NCI-H82 (cell line): Measurements from ENCODE around the gene GPX3.

ENCODE experiments used
- DNase-seq: peaks from one replicate; lab custom pipeline; 2025; lab: John Stamatoyannopoulos, UW

Gene GPX3, protein sequence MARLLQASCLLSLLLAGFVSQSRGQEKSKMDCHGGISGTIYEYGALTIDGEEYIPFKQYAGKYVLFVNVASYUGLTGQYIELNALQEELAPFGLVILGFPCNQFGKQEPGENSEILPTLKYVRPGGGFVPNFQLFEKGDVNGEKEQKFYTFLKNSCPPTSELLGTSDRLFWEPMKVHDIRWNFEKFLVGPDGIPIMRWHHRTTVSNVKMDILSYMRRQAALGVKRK

DNA sequence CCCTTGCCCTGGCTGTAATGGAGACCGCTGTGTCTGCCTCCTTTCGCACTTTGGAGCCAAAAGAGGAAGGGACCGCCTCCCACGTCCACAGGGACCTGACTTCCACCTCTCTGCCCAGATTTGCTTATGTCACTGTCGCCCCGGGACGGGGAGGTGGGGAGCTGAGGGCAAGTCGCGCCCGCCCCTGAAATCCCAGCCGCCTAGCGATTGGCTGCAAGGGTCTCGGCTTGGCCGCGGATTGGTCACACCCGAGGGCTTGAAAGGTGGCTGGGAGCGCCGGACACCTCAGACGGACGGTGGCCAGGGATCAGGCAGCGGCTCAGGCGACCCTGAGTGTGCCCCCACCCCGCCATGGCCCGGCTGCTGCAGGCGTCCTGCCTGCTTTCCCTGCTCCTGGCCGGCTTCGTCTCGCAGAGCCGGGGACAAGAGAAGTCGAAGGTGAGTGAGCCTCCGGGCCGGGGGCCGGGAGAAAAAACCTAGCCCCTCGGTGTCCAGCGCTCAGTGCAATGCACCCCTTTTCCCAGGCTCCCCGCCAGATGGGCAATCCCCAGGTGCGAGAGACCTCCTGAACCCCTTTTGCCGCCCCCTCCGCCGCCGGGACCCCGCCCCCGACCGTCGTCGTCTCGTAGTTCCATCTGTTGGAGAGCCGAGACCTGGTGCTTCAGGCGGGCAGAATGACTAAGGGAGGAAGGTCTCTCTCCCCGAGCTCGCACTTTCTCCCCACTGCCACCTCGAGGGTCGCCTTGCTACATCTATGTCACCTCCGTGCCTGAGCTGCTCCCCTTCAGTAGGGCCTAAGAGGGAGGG lies at the start of gene GPX3:
TSS of gene GPX3 (plus strand) at position 288 of the 807 bp plus-strand sequence. CDS start at position 352, 64 bp downstream.
- DNase-seq, result peak; percentile 71

DNA sequence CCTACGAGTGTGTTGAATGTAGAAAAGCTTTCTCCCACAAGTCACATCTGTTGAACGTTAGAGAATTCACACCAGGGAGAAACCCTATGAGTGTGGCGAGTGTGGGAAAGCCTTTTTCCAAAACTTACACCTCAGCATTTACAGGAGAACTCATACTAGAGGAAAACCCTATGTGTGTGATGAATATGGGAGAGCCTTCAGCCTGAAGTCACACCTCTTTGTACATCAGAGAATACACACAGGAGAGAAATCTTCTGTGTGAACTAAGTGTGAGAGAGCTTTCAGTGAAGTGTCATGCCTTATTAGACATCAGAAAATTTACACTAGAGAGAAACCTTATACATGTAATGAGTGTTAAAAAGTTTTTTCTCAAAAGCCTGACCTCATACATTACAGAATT lies 41.8 kb upstream of the GPX3 start:
- no peak for DNase-seq

DNA sequence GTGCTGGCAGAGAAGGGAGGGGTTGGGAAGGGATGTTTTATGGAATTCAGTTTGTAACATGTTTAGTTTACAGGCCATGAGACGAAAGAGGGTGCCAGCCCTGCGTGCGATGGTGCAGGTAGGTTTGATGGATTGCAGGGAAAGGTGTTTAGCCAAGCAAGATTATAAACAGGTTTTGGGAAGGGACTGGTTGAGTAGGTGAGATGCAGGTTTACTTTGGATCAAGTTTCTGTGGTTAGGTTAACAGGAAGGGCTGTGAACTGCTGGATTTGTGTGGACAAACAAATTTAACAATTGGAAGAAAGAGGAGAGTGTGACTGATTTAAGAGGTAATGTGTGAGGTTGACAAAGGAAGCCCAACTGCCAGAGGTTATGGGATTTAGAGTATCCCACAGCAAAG lies 32.6 kb upstream of the GPX3 start:
- no peak for DNase-seq

DNA sequence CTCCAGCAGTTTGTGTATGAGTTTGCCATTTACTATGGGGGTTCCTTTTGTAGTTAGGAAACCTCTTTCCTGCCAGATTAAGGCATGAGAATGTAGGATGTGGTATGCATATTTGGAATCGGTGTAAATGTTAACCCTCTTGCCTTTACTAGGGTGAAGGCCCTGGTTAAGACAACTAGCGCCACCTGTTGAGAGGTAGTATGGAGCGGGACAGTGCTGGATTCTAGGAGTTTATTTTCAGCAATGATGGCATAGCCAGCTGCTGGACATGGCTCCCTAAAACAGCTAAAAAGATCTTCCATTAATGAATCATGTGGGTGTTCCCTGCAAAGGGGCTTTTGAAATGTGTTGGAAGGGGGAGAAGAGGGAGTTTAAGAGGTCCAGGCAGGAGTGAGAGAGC lies 30.7 kb upstream of the GPX3 start:
- DNase-seq, result peak; percentile 24

DNA sequence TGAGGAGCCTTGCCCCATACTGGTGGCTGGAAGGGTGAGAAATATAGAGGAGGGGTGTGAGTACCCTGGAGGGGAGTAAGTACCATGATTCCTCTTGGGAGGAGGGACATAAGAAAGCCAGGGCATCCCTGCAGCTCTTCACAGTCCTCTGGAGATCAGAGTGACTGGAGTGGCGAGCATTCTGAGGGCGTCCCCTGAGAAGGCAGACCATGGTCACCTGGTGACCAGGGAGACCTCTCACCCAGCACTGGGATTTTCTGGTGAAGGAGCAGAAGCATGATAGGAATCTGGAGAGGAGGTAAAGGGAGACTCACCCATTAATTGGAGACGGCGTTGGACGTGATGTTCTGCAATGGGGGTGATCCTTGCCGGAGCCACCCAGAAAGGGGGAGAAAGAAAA lies 27.7 kb upstream of the GPX3 start:
- DNase-seq, result no peak

DNA sequence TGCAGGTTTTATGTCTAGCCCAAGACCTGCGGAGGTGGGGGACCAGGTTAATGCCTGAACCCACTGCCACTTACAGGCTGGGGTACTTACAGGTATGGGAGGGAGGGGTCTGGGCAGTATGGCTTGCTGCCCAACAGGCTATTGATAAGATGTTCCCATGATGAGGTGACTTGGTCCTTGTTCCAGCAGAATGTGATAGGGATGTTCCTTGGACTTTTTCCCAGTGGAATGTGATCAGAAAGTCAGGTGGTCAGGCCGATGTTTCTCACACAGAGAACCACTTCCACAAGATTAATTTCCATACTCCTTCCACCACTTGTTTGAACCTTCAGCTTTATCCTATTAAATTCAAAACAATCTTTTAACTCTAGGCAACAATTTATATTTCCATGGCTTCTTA lies 27.0 kb upstream of the GPX3 start:
- no peak for DNase-seq

DNA sequence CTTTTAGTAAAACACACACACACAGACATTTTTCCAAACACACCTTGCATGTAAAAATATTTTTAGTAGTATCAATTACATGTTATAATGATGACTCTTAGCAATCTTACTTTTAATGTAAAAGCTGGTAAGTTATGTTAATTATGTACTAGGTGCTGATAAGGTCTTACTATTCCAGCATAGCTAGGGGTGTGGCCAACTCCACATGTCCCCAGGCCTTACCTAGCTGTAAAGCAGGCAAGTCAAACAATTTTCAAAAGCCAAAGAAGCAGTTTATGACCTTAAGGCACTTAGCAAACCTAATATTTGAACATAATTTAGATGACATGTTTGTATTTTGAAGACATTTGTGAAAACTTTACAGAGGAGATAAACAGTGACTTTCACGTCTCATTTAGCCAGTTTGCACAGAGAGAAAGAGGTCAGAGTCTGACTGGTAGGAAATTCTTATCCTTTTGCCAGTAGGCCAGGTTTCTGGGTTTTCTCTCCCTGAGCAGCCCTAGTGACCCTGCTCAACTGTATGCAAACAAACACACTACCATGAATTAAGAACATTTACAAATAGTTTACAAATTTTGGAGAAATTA lies 26.5 kb upstream of the GPX3 start:
- DNase-seq, result no peak

DNA sequence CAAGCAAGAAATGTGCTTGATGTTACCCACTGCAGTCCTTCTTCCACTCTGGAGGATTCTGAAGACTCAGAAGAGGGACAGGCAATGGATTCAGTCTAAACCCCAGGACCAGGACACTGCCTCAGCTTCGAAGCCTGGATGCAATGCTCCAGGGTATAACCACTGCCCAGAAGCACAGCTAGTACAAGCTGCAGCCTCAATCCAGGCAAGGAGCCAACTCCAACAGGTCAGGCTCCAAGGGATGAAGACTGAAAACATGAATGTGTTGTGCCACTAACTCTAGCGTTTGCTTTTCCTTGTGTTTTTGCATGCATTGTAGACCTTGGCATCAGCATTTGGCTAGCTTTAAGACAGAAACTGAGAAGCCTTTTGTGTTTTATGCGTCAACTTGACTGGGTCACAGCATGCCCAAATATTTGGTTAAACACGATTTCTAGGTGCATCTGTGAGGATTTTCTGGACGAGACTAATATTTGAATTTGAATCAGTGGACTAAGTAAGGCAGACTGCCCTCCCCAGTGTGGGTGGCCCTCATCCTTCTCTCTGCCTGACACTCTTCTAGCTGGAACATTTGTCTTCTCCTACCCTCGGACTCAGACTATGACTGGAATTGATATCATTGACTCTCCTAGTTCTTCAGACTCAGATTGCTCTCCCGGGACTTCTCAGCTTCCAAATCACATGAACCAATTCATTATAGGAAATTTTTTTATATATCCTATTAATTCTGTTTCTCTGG lies 20.5 kb upstream of the GPX3 start:
- DNase-seq, result no peak

DNA sequence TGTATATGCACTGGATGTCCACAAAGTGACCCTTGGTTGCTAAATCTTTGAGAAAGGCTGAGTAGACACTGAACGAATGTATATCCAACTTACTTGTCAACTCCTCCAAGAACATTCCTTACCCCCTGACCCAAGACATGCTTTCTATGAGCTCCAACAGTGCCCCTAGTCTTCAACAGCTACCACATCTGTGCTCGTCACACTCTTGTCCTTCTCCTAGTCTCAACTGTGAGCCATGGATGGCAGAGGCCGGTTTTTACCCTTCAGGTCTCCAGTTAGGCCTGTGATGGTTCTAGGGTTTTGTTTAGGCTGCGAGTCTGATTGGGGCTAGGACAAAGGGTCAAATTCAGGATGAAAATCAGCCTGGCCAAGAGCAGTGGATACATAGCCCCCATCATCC lies 19.0 kb upstream of the GPX3 start:
- DNase-seq, result no peak

DNA sequence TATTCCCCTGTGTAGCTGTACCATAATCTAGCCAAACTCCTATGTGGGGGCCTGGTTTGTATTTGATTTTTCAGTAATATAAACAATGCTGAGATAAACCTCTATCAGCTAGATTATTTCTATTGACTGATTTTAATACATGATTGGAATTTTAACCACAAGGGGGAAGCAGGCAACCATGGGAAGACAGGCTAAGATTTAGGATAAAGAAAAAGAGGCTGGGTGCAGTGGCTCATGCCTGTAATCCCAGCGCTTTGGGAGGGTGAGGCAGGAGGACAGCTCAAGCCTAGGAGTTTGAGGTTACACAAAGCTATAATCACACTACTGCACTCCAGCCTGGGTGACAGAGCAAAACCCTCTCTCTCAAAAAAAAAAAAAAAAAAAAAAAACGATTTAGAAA lies 18.1 kb upstream of the GPX3 start:
- peak; percentile 74 for DNase-seq

DNA sequence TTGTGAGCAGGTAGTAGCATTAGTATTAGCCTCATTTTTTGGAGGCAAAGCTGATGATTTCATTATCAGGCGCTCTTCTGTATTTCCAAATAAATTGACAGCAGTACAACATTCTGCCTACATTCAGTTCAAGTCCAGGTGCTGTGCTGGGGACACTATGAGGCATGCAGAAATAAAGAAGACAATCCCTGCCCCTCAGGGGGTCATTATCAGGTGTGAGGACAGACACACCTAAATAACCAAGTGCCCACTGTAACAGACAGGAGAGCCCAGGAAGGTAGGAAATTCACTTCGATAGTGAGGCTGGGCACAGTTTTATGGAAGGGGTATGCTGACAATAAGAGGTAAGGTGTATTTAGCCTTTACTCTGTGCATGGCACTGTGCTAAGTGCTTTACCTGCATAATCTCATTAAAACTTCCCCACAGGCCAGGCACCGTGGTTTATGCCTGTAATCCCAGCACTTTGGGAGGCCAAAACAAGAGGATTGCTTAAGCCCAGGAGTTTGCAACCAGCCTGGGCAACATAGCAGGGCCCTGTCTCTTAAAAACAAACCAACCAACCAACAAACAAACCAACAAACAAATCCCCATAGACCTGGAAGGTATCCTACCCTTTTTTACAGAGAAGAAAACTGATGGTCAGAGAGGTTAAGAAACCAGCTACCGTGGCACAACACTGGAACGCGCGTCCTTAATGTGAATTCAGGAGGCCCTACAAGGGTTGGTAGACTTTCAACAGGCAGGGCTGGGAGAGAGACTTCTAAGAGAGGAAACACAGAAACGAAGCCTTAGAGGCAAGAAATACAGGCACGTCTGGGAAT lies 17.5 kb upstream of the GPX3 start:
- peak; percentile 41 for DNase-seq

DNA sequence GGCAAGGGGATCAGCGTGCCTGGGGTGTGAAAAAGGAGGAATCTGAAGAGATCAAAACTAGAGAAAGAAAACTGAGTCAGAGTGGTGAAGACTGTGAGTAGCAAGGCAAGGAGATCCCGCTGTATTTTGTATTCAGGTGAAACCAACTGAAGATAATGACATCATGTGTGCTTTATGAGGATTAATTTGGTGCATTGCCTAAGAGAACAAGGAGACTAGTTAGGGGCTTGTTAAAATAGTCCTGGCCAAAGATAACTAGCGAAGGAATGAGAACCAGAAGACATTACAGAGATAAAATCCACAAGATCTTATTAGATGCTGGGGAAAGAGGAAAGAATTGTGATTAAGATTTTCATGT lies 16.9 kb upstream of the GPX3 start:
- DNase-seq, result no peak

DNA sequence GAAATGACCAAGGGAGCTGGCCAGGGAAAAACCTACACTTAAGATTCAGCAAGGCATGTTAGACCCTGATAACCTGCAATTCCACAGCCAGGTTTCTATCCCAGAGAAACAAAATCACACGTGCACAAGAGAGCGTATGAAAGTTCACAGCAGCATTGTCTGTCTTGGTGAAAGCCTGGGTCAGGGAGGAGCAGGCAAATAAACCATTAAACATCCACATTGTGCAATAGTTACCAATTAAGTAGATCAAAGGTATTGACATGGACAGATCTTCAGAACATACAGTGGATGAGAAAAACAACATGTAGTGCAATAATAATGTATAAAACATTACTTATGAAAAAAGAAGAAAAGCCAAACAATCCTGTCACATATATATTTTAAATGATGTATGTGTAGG lies 15.9 kb upstream of the GPX3 start:
- no peak for DNase-seq

DNA sequence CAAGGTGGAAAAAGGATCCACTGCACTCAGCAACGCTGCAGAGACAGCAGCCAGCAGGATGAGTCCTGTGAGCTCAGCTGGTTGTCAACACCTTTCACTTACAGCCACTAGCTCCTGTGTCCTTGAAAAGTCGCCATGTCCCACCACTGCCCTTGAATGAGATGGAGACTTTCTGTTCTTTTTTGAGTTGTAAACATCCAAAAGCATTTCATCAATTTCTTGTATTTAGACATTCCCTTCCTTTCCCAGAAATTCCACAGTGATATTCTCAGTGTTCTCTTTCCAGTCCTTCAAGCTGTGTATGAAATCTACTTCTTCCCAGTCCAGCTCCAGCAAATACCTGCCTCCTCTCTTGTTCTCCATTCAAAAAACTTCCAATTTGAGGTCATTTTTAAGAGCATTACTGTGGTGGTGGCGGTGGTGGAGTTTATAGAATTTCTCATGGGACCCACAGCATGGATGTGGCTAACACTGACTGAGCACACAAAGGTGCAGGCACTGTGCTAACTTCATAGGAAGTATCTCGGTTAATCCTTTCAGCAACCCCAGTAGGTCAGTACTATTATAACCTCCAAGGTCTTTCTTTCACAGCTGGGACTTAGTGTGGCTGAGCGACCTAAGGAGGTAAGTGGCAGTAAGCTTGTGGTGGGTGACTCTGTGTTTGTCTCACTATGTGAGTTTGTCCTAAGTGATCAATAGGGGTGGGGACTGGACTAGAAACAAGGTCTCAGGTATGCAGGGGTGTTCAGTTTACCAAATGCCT lies 15.0 kb upstream of the GPX3 start:
- peak; percentile 61 for DNase-seq

DNA sequence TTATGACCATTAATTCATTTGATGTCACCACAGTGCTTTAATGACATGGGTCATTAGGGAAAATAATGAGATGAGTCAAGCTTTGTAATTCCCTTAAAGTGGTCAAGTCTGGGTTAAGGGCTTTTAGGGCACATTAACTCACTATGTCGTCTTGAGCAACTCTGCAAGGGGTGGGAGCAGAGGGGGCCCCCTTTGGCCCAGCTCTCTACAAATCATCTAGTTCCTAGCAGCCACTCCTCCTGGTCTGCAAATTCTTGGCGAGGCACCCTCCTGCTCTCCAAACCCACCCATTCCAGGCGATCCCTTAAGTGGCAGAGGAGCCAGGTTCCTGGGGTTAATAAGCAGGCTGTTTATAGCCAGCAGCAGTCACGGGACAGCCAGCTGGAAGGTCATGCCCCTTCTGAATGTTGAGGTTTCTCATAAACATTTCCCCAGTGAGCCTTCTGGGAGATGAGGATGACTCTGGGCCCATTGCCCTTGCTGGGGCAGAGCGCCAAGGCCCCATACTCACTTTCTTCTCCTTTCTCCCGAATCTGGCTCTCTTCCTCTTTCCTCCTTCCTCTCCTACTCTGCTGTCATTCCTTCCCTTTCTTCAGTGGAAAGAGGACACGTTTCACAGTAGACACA lies 14.3 kb upstream of the GPX3 start:
- DNase-seq, result peak; percentile 61

DNA sequence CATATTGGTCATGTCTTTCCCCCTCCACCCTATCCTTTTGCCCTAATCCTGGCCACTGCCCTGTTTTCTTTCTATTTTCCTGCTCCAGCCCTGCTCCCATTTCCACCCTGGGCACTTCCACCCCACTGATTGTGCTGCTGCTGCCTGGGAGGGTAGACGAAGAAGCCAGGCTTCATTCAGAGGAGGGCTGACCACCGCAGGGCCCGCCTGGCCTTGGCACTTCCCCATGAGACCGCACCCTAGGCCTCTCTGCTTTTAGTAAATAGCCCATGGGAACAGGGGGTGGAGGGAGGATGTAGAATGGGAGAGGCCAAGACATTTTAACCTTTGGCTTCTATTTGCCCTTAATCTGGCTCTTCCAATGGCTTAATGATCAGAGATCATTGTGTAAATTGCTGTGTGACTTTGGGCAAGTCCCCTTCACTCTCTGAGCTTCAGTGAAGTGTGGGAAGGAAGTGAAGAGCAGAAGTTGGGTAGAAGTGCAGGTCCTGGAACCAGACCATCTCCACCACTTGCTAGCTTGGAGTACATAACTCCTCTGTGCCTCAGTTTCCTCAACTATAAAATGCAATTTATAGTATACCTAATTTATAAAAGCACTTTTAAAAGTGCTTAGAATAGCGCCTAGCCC lies 13.6 kb upstream of the GPX3 start:
- no peak for DNase-seq

DNA sequence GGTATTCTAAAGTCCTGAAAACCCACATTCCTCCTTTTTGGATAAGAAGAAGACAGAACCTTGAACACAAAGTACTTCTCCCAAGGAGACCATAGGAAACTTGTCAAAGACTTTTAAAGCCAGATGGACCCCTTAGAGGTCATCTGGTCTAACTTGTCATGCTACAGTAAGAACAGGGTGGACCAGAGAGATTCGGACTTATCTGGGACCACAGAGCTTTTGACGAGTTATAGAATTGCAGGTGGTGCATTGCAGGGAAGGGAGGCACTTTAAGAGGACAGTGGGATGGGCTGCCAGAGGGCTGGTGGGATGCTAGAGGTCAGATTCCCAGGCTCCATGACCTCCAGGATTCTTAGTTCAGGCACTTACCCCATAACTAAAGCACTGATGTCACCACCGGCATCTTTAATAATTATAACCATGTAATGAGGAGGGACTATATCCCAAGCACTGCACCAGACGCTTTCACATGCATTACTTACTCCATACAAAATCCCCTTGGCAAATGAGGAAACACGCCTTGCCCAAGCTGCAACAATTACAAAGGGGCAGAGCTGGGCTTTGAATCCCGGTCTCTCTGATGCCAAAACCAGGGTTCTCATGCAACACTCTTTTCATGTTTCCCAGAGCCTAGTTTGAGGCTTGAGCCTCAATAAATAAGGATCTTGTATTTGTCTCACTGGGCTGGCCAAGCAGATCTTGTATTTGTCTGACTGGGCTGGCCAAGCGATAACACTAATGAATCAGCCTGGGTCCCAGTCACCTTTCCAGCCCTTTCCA lies 12.8 kb upstream of the GPX3 start:
- DNase-seq, result no peak

DNA sequence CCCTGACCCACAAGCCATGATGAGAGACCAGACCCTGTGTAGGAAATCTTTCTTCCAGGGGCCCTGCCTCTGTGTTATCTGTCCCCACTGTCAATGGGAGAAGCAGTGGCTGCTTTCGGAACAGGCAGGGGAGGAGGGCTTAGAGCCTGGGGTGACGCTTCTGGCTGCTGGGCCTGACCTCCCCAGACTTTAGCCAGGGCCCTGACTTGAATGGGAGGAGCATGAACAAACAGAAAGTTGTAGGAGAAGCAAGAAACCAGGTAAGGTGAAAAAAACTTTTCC lies 12.2 kb upstream of the GPX3 start:
- no peak for DNase-seq

DNA sequence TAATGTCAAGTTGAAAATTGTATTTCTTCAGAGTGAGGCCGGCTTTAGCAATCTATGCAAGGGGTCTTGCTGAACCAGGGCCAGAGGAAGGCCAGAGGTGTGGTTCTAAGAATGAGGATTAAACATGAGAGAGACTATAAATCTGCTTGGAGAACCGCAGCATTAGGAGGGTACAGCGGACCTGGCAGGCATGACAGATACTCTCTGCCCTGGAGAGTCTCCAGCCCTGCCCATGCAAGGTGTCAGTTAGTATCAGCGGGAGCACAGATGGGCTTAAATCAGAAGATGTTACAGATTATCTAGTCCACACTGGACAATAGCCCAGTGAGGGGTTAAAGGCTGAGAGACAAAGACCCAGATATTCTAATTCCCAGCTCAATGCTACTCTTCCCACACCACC lies 11.5 kb upstream of the GPX3 start:
- no peak for DNase-seq

DNA sequence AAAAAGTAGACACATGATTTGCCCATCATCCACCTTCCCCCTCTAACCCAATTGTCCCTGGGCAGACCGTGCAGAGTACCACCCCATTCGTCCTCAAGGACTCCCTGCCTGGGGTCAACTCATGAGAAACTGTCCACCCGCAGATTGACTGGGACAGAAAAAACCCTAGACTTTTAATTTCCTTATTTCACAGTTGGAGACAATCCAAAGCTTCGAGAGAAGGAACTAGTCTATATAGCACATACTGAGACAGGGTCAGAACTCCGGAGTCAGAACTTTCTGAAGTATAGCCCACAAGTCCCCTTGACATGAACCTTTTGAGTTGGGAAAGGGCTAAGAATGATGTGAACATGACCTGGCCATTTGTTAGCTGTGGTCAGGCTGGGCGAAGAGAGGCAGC lies 7.5 kb upstream of the GPX3 start:
- no peak for DNase-seq
